ENCODE measurements around the gene ERP27.
A peak's percentile ranks its signal among the peaks of the same experiment; 100 is the strongest.

Gene ERP27

GRCh38 chr12:14900521-14901227 is 37.7 kb downstream of the ERP27 start:
- no peak for DNase-seq

GRCh38 chr12:14896521-14897169 is 41.7 kb downstream of the ERP27 start:
- no peak for DNase-seq

GRCh38 chr12:14893506-14894250 is 44.7 kb downstream of the ERP27 start:
- DNase-seq: no peak

- no peak for DNase-seq
Measured at GRCh38 chr12:14892726-14893505, 45.4 kb downstream of the ERP27 start.

DNA sequence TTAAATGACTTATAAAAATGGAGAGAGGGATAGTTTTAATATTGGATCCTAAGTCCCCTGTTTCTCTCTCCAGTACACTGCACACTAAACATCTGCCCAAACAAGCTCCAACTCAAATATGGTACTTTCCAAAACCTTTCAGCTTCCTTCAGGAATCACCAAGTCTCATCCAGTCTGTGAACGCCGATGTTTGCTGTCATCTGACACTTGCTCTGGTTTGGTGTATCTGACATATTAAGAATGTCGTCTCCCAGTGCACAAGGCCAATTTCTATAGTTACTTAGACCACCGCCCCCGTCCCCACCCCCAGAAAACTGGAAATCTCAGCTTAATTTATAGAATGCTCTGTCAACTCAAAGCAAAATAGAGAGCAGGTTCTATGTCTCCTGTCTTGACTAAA is 47.6 kb downstream of the ERP27 start:
- DNase-seq: no peak

GRCh38 chr12:14886271-14886670 is 52.1 kb downstream of the ERP27 start:
- DNase-seq: no peak

GRCh38 chr12:14885718-14886221 is 52.6 kb downstream of the ERP27 start, which contains the start of gene MGP:
Gene MGP (minus strand): TSS chr12:14885854. CDS start chr12:14885791, 63 bp downstream.
- DNase-seq: no peak

GRCh38 chr12:14884458-14884878 is 53.9 kb downstream of the ERP27 start:
- peak; percentile 10 to 45 for DNase-seq

GRCh38 chr12:14883686-14884085 is 54.7 kb downstream of the ERP27 start:
- no peak for DNase-seq

DNA sequence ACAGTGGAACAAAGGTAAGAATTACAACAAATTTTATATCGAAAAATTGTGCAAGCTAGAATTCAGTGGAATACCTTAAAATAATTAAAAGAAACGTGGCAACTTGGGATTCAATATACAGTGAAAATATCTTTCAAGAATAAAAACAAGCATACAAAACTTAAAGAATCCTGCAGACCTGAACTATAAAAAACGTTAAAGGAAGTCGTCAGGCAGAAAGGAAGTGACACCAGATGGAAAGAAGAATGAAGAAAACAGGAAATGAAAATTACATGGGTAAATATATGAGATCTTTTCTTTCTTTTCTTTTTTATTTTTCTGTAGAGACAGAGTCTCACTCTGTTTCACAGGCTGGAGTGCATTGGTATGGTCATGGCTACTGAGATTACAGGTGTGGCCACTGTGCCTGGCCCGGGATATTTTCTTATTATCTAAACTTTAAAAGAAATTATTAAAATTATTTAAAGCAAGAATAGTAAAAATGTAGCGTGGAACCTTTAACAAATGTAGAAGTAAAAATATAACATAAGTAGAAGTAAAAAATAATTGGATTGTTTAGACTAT is 57.4 kb downstream of the ERP27 start:
- no peak for DNase-seq

- DNase-seq: no peak
Measured at GRCh38 chr12:14879222-14879933, 59.0 kb downstream of the ERP27 start.

- DNase-seq: no peak
Measured at GRCh38 chr12:14878488-14878887, 59.8 kb downstream of the ERP27 start.

DNA sequence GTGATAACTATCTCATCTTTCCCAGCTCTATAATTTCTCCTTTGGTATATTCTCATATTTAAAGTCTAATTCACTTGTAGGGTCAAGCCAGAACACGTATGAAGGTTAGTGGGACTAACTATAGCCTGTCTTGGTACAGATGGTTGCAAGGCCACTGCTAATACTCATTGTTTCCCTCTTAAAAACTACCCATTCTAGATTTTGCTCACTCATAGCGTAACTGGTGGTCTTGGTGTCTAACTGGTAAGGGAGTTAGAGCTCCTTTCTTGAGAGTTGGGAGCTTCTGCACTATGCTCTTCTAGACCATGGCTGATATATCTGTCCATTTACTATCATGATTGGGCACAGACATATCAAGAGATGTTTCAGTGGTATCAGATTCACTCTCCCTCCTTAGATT is 61.5 kb downstream of the ERP27 start:
- DNase-seq: no peak

GRCh38 chr12:14874882-14875281 is 63.5 kb downstream of the ERP27 start:
- DNase-seq: no peak

GRCh38 chr12:14873440-14874185 is 64.7 kb downstream of the ERP27 start:
- no peak for DNase-seq

GRCh38 chr12:14871886-14872285 is 66.5 kb downstream of the ERP27 start:
- DNase-seq: no peak

DNA sequence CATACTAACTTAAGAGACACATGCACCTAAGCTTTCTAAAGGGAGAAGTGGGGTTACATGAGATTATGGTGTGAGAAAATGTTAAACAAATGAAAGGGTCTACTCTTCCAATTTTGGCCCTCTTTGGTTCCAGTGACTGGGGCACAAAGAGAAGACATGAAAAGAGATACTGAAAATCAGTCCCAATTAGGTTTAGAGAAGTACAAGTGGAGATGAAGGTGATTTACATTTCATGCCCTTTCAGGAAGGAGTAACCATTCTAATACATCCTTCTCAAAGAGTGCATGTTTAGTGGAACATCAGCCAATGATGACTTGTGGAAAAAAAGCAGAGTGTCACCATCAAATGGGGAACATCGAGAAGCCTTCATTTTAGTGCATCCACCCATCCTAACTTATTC is 67.1 kb downstream of the ERP27 start:
- DNase-seq: no peak

GRCh38 chr12:14868916-14869506 is 69.3 kb downstream of the ERP27 start:
- no peak for DNase-seq

All from NCI-H2081 (cell line).